CD14-positive monocyte (primary cell): ENCODE measurements around the gene R3HCC1L. TPM values are rescaled to one million over a fixed set of nuclear protein-coding genes. Genes with fewer than 3 reads are reported as not detected.
A peak's percentile ranks its signal among the peaks of the same experiment; 100 is the strongest.
"Not testable (repeated sequence)": the region's sequence is repeated elsewhere in the genome, so short reads cannot be mapped to it uniquely, and the experiment has no call there.

ENCODE experiments used
- DNase-seq, 3 donors: peaks; one replicate each; pipeline ENCODE4 v3.0.0-alpha.2; 2011 to 2022
- H2AFZ ChIP-seq: 2 replicates; pipeline ENCODE4 v1.6.0; 2012; ENCODE audit warnings: mild to moderate bottlenecking, low read depth, low read length, inconsistent platforms; ENCODE audit not compliant: insufficient read depth, poor library complexity, severe bottlenecking
- H3K27ac ChIP-seq, 2 donors: 1 replicate in 1 of 2; 2 replicates in 1 of 2; pipeline ENCODE4 v1.5.1; 2012 to 2013; ENCODE audit warnings: low read length in 2 of 2, control low read depth in 1 of 2, inconsistent platforms in 1 of 2, low read depth in 1 of 2, mild to moderate bottlenecking in 1 of 2
- H3K27me3 ChIP-seq, 2 donors: one replicate each; pipeline versions ENCODE4 v1.6.0 to v1.6.1; 2011 to 2013; ENCODE audit warnings: low read length in 2 of 2; ENCODE audit not compliant: control insufficient read depth in 2 of 2, insufficient read depth in 2 of 2
- H3K36me3 ChIP-seq, 2 donors: replicated peaks in 1 of 2; 1 replicate in 1 of 2; 2 replicates in 1 of 2; pipeline versions ENCODE4 v1.5.1 to v1.6.1; 2012 to 2013; ENCODE audit warnings: low read length in 2 of 2, control low read depth in 1 of 2, inconsistent platforms in 1 of 2, mild to moderate bottlenecking in 1 of 2; ENCODE audit not compliant: insufficient read depth in 2 of 2, control insufficient read depth in 1 of 2
- H3K4me1 ChIP-seq, 2 donors: 1 replicate in 1 of 2; 2 replicates in 1 of 2; pipeline versions ENCODE4 v1.5.1 to v1.6.1; 2012 to 2013; ENCODE audit warnings: low read length in 2 of 2, control low read depth in 1 of 2, inconsistent platforms in 1 of 2, mild to moderate bottlenecking in 1 of 2, moderate library complexity in 1 of 2; ENCODE audit not compliant: insufficient read depth in 2 of 2, control insufficient read depth in 1 of 2
- H3K4me2 ChIP-seq: replicated peaks from 2 replicates; pipeline ENCODE3; 2012; ENCODE audit warnings: low read length, moderate library complexity, mild to moderate bottlenecking; ENCODE audit not compliant: poor library complexity, severe bottlenecking; ENCODE audit errors: extremely low read depth
- H3K4me3 ChIP-seq, 3 experiments: fragments of 200-600 bp in 1 of 3; sonication (generic) in 1 of 3; replicated peaks in 1 of 3; 1 replicate in 2 of 3; 2 replicates in 1 of 3; pipeline ENCODE4 v1.5.1; 2011 to 2013; ENCODE audit warnings: low read length in 3 of 3, mild to moderate bottlenecking in 3 of 3, control low read depth in 2 of 3, low read depth in 2 of 3, inconsistent platforms in 1 of 3, moderate library complexity in 1 of 3
- H3K79me2 ChIP-seq: 2 replicates; pipeline ENCODE4 v1.6.0; 2012; ENCODE audit warnings: mild to moderate bottlenecking, control low read depth, inconsistent platforms, low read length, moderate library complexity; ENCODE audit not compliant: insufficient read depth
- H3K9ac ChIP-seq: 2 replicates; pipeline ENCODE4 v1.6.0; 2017; ENCODE audit warnings: low read length, mild to moderate bottlenecking; ENCODE audit not compliant: insufficient read depth, poor library complexity, severe bottlenecking
- H3K9me3 ChIP-seq, 2 donors: replicated peaks in 1 of 2; 1 replicate in 1 of 2; 2 replicates in 1 of 2; pipeline versions ENCODE4 v1.5.1 to v1.6.1; 2012 to 2013; ENCODE audit warnings: low read length in 2 of 2, control low read depth in 1 of 2; ENCODE audit not compliant: control insufficient read depth in 1 of 2, insufficient read depth in 1 of 2
- H4K20me1 ChIP-seq: 2 replicates; pipeline ENCODE4 v1.6.0; 2012; ENCODE audit warnings: mild to moderate bottlenecking, low read length, control low read depth, moderate library complexity; ENCODE audit not compliant: insufficient read depth
- H3K27ac Mint-ChIP-seq, 7 donors: one replicate each; pipeline ENCODE4 v1.8.0; 2020; ENCODE audit warnings: mild to moderate bottlenecking in 7 of 7, mixed read lengths in 7 of 7, moderate library complexity in 6 of 7, inconsistent platforms in 2 of 7
- H3K27me3 Mint-ChIP-seq, 3 donors: one replicate each; pipeline ENCODE4 v1.8.0; 2021 to 2022; ENCODE audit warnings: low read depth in 3 of 3, mild to moderate bottlenecking in 3 of 3, mixed read lengths in 3 of 3, moderate library complexity in 3 of 3, inconsistent platforms in 1 of 3
- H3K36me3 Mint-ChIP-seq, 2 donors: one replicate each; pipeline ENCODE4 v1.8.0; 2020; ENCODE audit warnings: mixed read lengths in 2 of 2, inconsistent platforms in 1 of 2, mild to moderate bottlenecking in 1 of 2
- H3K4me1 Mint-ChIP-seq: one replicate; pipeline ENCODE4 v1.8.0; 2020; ENCODE audit warnings: mild to moderate bottlenecking, mixed read lengths
- H3K4me3 Mint-ChIP-seq, 2 donors: one replicate each; pipeline ENCODE4 v1.8.0; 2020; ENCODE audit warnings: mild to moderate bottlenecking in 2 of 2, mixed read lengths in 2 of 2, moderate library complexity in 1 of 2
- H3K9me3 Mint-ChIP-seq, 7 donors: one replicate each; pipeline ENCODE4 v1.8.0; 2020 to 2022; ENCODE audit warnings: mixed read lengths in 7 of 7, mild to moderate bottlenecking in 6 of 7, moderate library complexity in 6 of 7, inconsistent platforms in 2 of 7
- WGBS: methylation state at CpG from one replicate; pipeline ENCODE4 v1.1.5; 2013; ENCODE audit warnings: missing lambda C conversion rate; ENCODE audit not compliant: insufficient coverage; 5-methylcytosine and 5-hydroxymethylcytosine counted together
- intact Hi-C, 2 donors: fragments of 100-400 bp; cut with micrococcal nuclease; formaldehyde crosslinking; loops; one replicate each; pipeline versions ENCODE4 v1.15.0 to v1.15.1; 2023
- polyA plus RNA-seq, 3 donors: library from polyadenylated mRNA; depleted of rRNA in 1 of 3; unstranded in 2 of 3; stranded (reverse) in 1 of 3; fragments of 300-500 nt in 2 of 3; fragments of >200 nt in 1 of 3; fragmentation: Illumina TruSeq in 2 of 3; gene quantifications; 1 replicate in 2 of 3; 2 replicates in 1 of 3; pipeline ENCODE4 v1.2.3, GENCODE V29; 2012 to 2021
- TF ChIP-seq, protein P1 (sequence below): fragments of 200-600 bp; IDR thresholded peaks from one replicate; pipeline ENCODE4 v1.8.0; 2022; ENCODE audit warnings: antibody characterized with exemption, mild to moderate bottlenecking

R3HCC1L gene
- polyA plus RNA-seq, 3 donors = 2.6 to 13.8 (median 2.7) TPM

DNA sequence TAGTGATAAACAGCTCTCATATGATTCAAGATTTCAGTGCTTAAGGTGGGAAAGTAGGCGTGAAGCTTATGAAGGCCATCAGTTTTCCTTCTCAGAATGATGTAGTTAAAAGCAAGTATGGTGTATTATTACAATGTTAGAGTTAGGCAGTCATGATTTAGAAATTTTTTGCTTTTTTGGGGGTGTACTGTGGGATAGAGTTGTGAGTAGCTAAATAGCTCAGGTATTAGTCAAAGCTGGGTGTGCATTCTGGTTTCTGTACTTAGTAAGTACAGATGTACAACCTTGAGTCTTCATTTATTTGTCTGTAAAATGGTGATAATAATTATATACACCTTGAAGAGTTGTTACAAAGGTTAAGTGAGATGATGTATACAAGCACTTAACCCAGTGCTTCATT lies 52.2 kb downstream of the R3HCC1L start:
- Histone ChIP-seq H3K4me2 (no peak overlapping the region), H4K20me1 (peaks cover 62% of the 10 kb centered on the region), H3K79me2 (peaks cover 25% of the 10 kb centered on the region), H3K4me1 (no peaks in the 10 kb centered on the region), H3K36me3 (peaks cover 46 to 75% of the 10 kb centered on the region in 2 donors), H3K27ac (no peak overlapping the region), H3K27me3 (no peaks in the 10 kb centered on the region), H2AFZ (no peak overlapping the region), H3K9ac (no peak overlapping the region), H3K9me3 (no peaks in the 10 kb centered on the region), H3K4me3 (no peak overlapping the region)
- no peaks in the 10 kb centered on the region for H3K4me1 Mint-ChIP-seq
- no CpG with 5 or more reads among the region's 1 CpG for WGBS
- intact Hi-C loops = no loop called here
- no peak for DNase-seq
- H3K4me3 Mint-ChIP-seq = no peak overlapping the region
- TF ChIP-seq, protein P1, sequence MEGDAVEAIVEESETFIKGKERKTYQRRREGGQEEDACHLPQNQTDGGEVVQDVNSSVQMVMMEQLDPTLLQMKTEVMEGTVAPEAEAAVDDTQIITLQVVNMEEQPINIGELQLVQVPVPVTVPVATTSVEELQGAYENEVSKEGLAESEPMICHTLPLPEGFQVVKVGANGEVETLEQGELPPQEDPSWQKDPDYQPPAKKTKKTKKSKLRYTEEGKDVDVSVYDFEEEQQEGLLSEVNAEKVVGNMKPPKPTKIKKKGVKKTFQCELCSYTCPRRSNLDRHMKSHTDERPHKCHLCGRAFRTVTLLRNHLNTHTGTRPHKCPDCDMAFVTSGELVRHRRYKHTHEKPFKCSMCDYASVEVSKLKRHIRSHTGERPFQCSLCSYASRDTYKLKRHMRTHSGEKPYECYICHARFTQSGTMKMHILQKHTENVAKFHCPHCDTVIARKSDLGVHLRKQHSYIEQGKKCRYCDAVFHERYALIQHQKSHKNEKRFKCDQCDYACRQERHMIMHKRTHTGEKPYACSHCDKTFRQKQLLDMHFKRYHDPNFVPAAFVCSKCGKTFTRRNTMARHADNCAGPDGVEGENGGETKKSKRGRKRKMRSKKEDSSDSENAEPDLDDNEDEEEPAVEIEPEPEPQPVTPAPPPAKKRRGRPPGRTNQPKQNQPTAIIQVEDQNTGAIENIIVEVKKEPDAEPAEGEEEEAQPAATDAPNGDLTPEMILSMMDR = no peak
- peaks cover 75 to 86% of the 10 kb centered on the region in 2 donors for H3K36me3 Mint-ChIP-seq
- no peaks in the 10 kb centered on the region for H3K27me3 Mint-ChIP-seq
- H3K27ac Mint-ChIP-seq = no peak overlapping the region
- H3K9me3 Mint-ChIP-seq = peaks cover 0 to 6% (median 0%) of the 10 kb centered on the region in 7 donors

DNA sequence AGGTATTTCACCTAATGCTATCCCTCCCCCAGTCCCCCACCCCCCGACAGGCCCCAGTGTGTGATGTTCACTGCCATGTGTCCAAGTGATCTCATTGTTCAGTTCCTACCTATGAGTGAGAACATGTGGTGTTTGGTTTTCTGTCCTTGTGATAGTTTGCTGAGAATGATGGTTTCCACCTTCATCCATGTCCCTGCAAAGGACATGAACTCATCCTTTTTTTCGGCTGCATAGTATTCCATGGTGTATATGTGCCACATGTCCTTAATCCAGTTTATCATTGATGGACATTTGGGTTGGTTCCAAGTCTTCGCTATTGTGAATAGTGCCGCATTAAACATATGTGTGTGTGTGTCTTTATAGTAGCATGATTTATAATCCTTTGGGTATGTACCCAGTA lies 56.3 kb downstream of the R3HCC1L start:
- H3K9me3 ChIP-seq, intact Hi-C loops, H3K79me2 ChIP-seq, H3K4me1 Mint-ChIP-seq, H3K27ac ChIP-seq, H3K27me3 Mint-ChIP-seq, H3K4me3 ChIP-seq, H3K4me3 Mint-ChIP-seq, H3K9ac ChIP-seq, H3K4me1 ChIP-seq, DNase-seq, H3K4me2 ChIP-seq, H2AFZ ChIP-seq, H3K27me3 ChIP-seq: not testable (repeated sequence)
- peaks cover 61 to 75% of the 10 kb centered on the region in 2 donors for H3K36me3 Mint-ChIP-seq
- peaks cover 0 to 13% (median 4%) of the 10 kb centered on the region in 7 donors for H3K9me3 Mint-ChIP-seq
- H4K20me1 ChIP-seq = peaks cover 32% of the 10 kb centered on the region
- peaks cover 41 to 67% of the 10 kb centered on the region in 2 donors for H3K36me3 ChIP-seq
- WGBS = no CpG with 5 or more reads among the region's 4 CpGs
- peak overlapping the region in 1 of 7 donors; percentile 31 for H3K27ac Mint-ChIP-seq
